ENCODE results near the gene LMOD2.

The LMOD2 gene

GRCh38 chr7:123663200-123663599, 7.5 kb downstream of the LMOD2 start:
- no peak overlapping the region for H2AFZ ChIP-seq (ENCODE audit: low read length)
- H3K4me1 ChIP-seq (ENCODE audit: insufficient read depth, low read length, severe bottlenecking): no peaks in the 10 kb centered on the region
- H4K20me1 ChIP-seq (ENCODE audit: insufficient read depth, low read length): no peaks in the 10 kb centered on the region
- no peak overlapping the region for H3K9ac ChIP-seq (ENCODE audit: low read length)
- no peaks in the 10 kb centered on the region for H3K36me3 ChIP-seq (ENCODE audit: insufficient read depth, low read length)
- no peaks in the 10 kb centered on the region for H3K9me2 ChIP-seq (ENCODE audit: low read depth, low read length)
- H3K9me3 ChIP-seq (ENCODE audit: low read length): no peaks in the 10 kb centered on the region
- H3F3A ChIP-seq (ENCODE audit: insufficient read depth, low read length): no peaks in the 10 kb centered on the region
- H3K79me2 ChIP-seq (ENCODE audit: insufficient read depth, low read length): no peaks in the 10 kb centered on the region
- TF ChIP-seq EZH2 (IDR thresholded peaks at IDR 0.05; ENCODE audit: borderline replicate concordance, low read length) (no peak), CTCF (IDR thresholded peaks at IDR 0.05; ENCODE audit: low read length) (no peak)
- H3K4me2 ChIP-seq (ENCODE audit: low read length): no peak overlapping the region
- H3K4me3 ChIP-seq (ENCODE audit: low read depth, low read length, poor library complexity, severe bottlenecking): no peak overlapping the region
- H3K27me3 ChIP-seq (ENCODE audit: insufficient read depth, low read length): no peaks in the 10 kb centered on the region
- H3K27ac ChIP-seq (ENCODE audit: low read depth, low read length, poor library complexity, severe bottlenecking): no peak overlapping the region

GRCh38 chr7:123665157-123665556, 9.5 kb downstream of the LMOD2 start:
- Histone ChIP-seq H3K36me3 (ENCODE audit: insufficient read depth, low read length) (no peaks in the 10 kb centered on the region), H3K27me3 (ENCODE audit: insufficient read depth, low read length) (no peaks in the 10 kb centered on the region), H2AFZ (ENCODE audit: low read length) (no peak overlapping the region), H3K4me1 (ENCODE audit: insufficient read depth, low read length, severe bottlenecking) (no peaks in the 10 kb centered on the region), H3K27ac (ENCODE audit: low read depth, low read length, poor library complexity, severe bottlenecking) (no peak overlapping the region), H3K79me2 (ENCODE audit: insufficient read depth, low read length) (no peaks in the 10 kb centered on the region), H3K4me2 (ENCODE audit: low read length) (no peak overlapping the region), H4K20me1 (ENCODE audit: insufficient read depth, low read length) (no peaks in the 10 kb centered on the region), H3K9me3 (ENCODE audit: low read length) (no peaks in the 10 kb centered on the region), H3K9ac (ENCODE audit: low read length) (no peak overlapping the region), H3K9me2 (ENCODE audit: low read depth, low read length) (no peaks in the 10 kb centered on the region), H3K4me3 (ENCODE audit: low read depth, low read length, poor library complexity, severe bottlenecking) (no peak overlapping the region), H3F3A (ENCODE audit: insufficient read depth, low read length) (no peaks in the 10 kb centered on the region)
- TF ChIP-seq EZH2 (IDR thresholded peaks at IDR 0.05; ENCODE audit: borderline replicate concordance, low read length): no peak

GRCh38 chr7:123665896-123666295, 10.2 kb downstream of the LMOD2 start:
- Histone ChIP-seq H3K9me2 (ENCODE audit: low read depth, low read length) (no peaks in the 10 kb centered on the region), H3K27me3 (ENCODE audit: insufficient read depth, low read length) (no peaks in the 10 kb centered on the region), H3K4me2 (ENCODE audit: low read length) (no peak overlapping the region), H3K36me3 (ENCODE audit: insufficient read depth, low read length) (no peaks in the 10 kb centered on the region), H3K79me2 (ENCODE audit: insufficient read depth, low read length) (no peaks in the 10 kb centered on the region), H2AFZ (ENCODE audit: low read length) (no peak overlapping the region), H3K27ac (ENCODE audit: low read depth, low read length, poor library complexity, severe bottlenecking) (no peak overlapping the region), H3K9me3 (ENCODE audit: low read length) (no peaks in the 10 kb centered on the region), H3F3A (ENCODE audit: insufficient read depth, low read length) (no peaks in the 10 kb centered on the region), H3K4me1 (ENCODE audit: insufficient read depth, low read length, severe bottlenecking) (no peaks in the 10 kb centered on the region), H3K4me3 (ENCODE audit: low read depth, low read length, poor library complexity, severe bottlenecking) (no peak overlapping the region), H3K9ac (ENCODE audit: low read length) (no peak overlapping the region), H4K20me1 (ENCODE audit: insufficient read depth, low read length) (no peaks in the 10 kb centered on the region)
- TF ChIP-seq CTCF (IDR thresholded peaks at IDR 0.05; ENCODE audit: low read length): no peak

GRCh38 chr7:123666492-123666891, 10.8 kb downstream of the LMOD2 start:
- Histone ChIP-seq H2AFZ (ENCODE audit: low read length) (no peak overlapping the region), H3K79me2 (ENCODE audit: insufficient read depth, low read length) (no peaks in the 10 kb centered on the region), H3K4me3 (ENCODE audit: low read depth, low read length, poor library complexity, severe bottlenecking) (no peak overlapping the region), H3K4me1 (ENCODE audit: insufficient read depth, low read length, severe bottlenecking) (no peaks in the 10 kb centered on the region), H3K27ac (ENCODE audit: low read depth, low read length, poor library complexity, severe bottlenecking) (no peak overlapping the region), H3K9me2 (ENCODE audit: low read depth, low read length) (no peaks in the 10 kb centered on the region), H3K36me3 (ENCODE audit: insufficient read depth, low read length) (no peaks in the 10 kb centered on the region), H3F3A (ENCODE audit: insufficient read depth, low read length) (no peaks in the 10 kb centered on the region), H3K4me2 (ENCODE audit: low read length) (no peak overlapping the region), H3K9ac (ENCODE audit: low read length) (no peak overlapping the region), H3K9me3 (ENCODE audit: low read length) (no peaks in the 10 kb centered on the region), H4K20me1 (ENCODE audit: insufficient read depth, low read length) (no peaks in the 10 kb centered on the region), H3K27me3 (ENCODE audit: insufficient read depth, low read length) (no peaks in the 10 kb centered on the region)
- TF ChIP-seq CTCF (IDR thresholded peaks at IDR 0.05; ENCODE audit: low read length) (no peak), EZH2 (IDR thresholded peaks at IDR 0.05; ENCODE audit: borderline replicate concordance, low read length) (no peak)

All from OCI-LY1 (cell line).